ENCODE measurements around the gene PPM1K.

The PPM1K gene

GRCh38 chr4:88216395-88216794, 68.0 kb downstream of the PPM1K start:
- no peak for DNase-seq

DNA sequence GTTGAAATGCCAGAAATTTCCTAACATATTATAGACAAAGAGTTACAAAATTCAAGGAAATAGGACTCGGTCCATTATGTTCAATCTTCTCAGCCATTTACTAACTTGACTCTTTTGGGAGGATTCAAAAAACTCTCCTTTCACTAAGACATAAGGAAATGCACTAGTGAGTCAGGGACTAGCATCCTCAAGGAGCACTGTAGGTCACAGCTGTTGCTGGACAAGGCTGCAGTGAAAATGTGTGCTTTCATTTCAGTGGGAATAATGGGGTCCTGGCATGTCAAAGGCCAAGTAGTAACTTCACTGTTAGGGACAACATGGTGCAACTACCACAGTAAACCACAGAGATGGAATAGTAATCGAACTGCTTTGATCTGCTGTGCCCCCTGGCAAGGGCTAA, 69.0 kb downstream of the PPM1K start:
- DNase-seq: no peak

DNA sequence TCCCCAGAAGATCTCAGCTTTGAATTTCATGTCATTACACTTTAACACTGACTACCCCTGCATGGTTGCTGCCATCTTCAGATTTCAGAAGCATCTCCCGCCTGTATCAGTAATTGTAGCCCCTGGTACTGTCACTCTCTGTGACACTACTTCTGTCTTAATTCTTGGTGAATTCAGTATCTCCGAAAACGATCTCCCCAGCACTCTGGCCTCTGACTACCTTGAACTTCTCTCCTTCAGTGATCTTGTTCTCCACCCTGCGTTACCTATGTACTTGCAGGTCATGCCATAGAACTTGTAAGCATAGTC, 72.2 kb downstream of the PPM1K start:
- DNase-seq: no peak

- DNase-seq: peak in 1 of 2 experiments; percentile 40
Measured at GRCh38 chr4:88211473-88212252, 72.7 kb downstream of the PPM1K start.

DNA sequence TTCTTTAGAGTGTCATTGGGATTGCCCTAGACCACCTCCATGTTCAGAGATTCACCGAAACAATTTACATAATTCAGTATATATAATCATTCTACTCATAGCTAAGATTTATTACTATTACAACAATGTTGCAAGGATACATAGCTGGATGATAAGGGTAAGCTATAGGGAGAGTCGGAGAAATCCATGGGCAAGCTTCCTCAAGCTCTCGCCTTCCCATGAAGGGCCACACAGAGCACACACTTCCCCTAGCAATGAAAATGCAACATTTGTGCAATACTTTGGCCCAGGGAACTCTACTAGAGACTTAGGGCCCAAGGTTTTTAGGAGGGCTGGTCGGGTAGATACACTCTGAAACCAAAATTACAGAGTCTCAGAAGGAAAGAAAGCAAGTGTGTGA, 76.2 kb downstream of the PPM1K start:
- no peak for DNase-seq
